Measurements from ENCODE around the gene CDCA8.

CDCA8 gene

GRCh38 chr1:37719572-37720195, 27.4 kb downstream of the CDCA8 start:
- no peaks in the 10 kb centered on the region for H3K4me1 ChIP-seq (ENCODE audit: insufficient read depth, low read length, severe bottlenecking)
- H3K9me3 ChIP-seq (ENCODE audit: low read length): no peaks in the 10 kb centered on the region
- H3K79me2 ChIP-seq (ENCODE audit: insufficient read depth, low read length): no peaks in the 10 kb centered on the region
- H3K27me3 ChIP-seq (ENCODE audit: insufficient read depth, low read length): no peaks in the 10 kb centered on the region
- no peaks in the 10 kb centered on the region for H3K36me3 ChIP-seq (ENCODE audit: insufficient read depth, low read length)
- H3K9ac ChIP-seq (ENCODE audit: low read length): no peak overlapping the region
- no peak overlapping the region for H3K4me3 ChIP-seq (ENCODE audit: low read depth, low read length, poor library complexity, severe bottlenecking)
- no peaks in the 10 kb centered on the region for H3K9me2 ChIP-seq (ENCODE audit: low read depth, low read length)
- H3F3A ChIP-seq (ENCODE audit: insufficient read depth, low read length): no peaks in the 10 kb centered on the region
- H3K27ac ChIP-seq (ENCODE audit: low read depth, low read length, poor library complexity, severe bottlenecking): no peak overlapping the region
- no peak overlapping the region for H2AFZ ChIP-seq (ENCODE audit: low read length)
- H3K4me2 ChIP-seq (ENCODE audit: low read length): no peak overlapping the region
- TF ChIP-seq EZH2 (IDR thresholded peaks at IDR 0.05; ENCODE audit: borderline replicate concordance, low read length) (no peak), CTCF (IDR thresholded peaks at IDR 0.05; ENCODE audit: low read length) (no peak)
- no peaks in the 10 kb centered on the region for H4K20me1 ChIP-seq (ENCODE audit: insufficient read depth, low read length)

GRCh38 chr1:37720231-37721130, 28.2 kb downstream of the CDCA8 start:
- H4K20me1 ChIP-seq (ENCODE audit: insufficient read depth, low read length): no peaks in the 10 kb centered on the region
- no peak overlapping the region for H3K4me2 ChIP-seq (ENCODE audit: low read length)
- H3K4me1 ChIP-seq (ENCODE audit: insufficient read depth, low read length, severe bottlenecking): no peaks in the 10 kb centered on the region
- no peak overlapping the region for H3K9ac ChIP-seq (ENCODE audit: low read length)
- no peak overlapping the region for H3K27ac ChIP-seq (ENCODE audit: low read depth, low read length, poor library complexity, severe bottlenecking)
- H3F3A ChIP-seq (ENCODE audit: insufficient read depth, low read length): no peaks in the 10 kb centered on the region
- no peaks in the 10 kb centered on the region for H3K27me3 ChIP-seq (ENCODE audit: insufficient read depth, low read length)
- H3K9me3 ChIP-seq (ENCODE audit: low read length): no peaks in the 10 kb centered on the region
- H3K4me3 ChIP-seq (ENCODE audit: low read depth, low read length, poor library complexity, severe bottlenecking): no peak overlapping the region
- H2AFZ ChIP-seq (ENCODE audit: low read length): no peak overlapping the region
- H3K36me3 ChIP-seq (ENCODE audit: insufficient read depth, low read length): no peaks in the 10 kb centered on the region
- no peaks in the 10 kb centered on the region for H3K79me2 ChIP-seq (ENCODE audit: insufficient read depth, low read length)
- no peak for TF ChIP-seq EZH2 (IDR thresholded peaks at IDR 0.05; ENCODE audit: borderline replicate concordance, low read length)
- TF ChIP-seq CTCF (IDR thresholded peaks at IDR 0.05; ENCODE audit: low read length): no peak
- no peaks in the 10 kb centered on the region for H3K9me2 ChIP-seq (ENCODE audit: low read depth, low read length)

GRCh38 chr1:37721565-37721964, 29.2 kb downstream of the CDCA8 start:
- Histone ChIP-seq H4K20me1 (ENCODE audit: insufficient read depth, low read length) (no peaks in the 10 kb centered on the region), H3F3A (ENCODE audit: insufficient read depth, low read length) (no peaks in the 10 kb centered on the region), H3K4me3 (ENCODE audit: low read depth, low read length, poor library complexity, severe bottlenecking) (no peak overlapping the region)

More at GRCh38 chr1:37721565-37721964, 29.2 kb downstream of the CDCA8 start:
- Histone ChIP-seq H3K9ac (ENCODE audit: low read length) (no peak overlapping the region), H3K79me2 (ENCODE audit: insufficient read depth, low read length) (no peaks in the 10 kb centered on the region), H3K36me3 (ENCODE audit: insufficient read depth, low read length) (no peaks in the 10 kb centered on the region), H3K9me2 (ENCODE audit: low read depth, low read length) (no peaks in the 10 kb centered on the region), H3K27ac (ENCODE audit: low read depth, low read length, poor library complexity, severe bottlenecking) (no peak overlapping the region), H3K4me1 (ENCODE audit: insufficient read depth, low read length, severe bottlenecking) (no peaks in the 10 kb centered on the region), H3K4me2 (ENCODE audit: low read length) (no peak overlapping the region), H3K9me3 (ENCODE audit: low read length) (no peaks in the 10 kb centered on the region), H3K27me3 (ENCODE audit: insufficient read depth, low read length) (no peaks in the 10 kb centered on the region), H2AFZ (ENCODE audit: low read length) (no peak overlapping the region)
- TF ChIP-seq EZH2 (IDR thresholded peaks at IDR 0.05; ENCODE audit: borderline replicate concordance, low read length) (no peak), CTCF (IDR thresholded peaks at IDR 0.05; ENCODE audit: low read length) (no peak)

All from OCI-LY1 (cell line).